Spleen (tissue), 11 donors: ENCODE results near the gene NUTF2. TPM values are rescaled to one million over a fixed set of nuclear protein-coding genes. Genes with fewer than 3 reads are reported as not detected.

Experiments
- DNase-seq: peaks from one replicate; pipeline ENCODE4 v3.0.0-alpha.2; 2020
- H3K27ac ChIP-seq, 8 donors: fragments of 200-600 bp; sonication (generic) in 7 of 8; 1 replicate in 4 of 8; 2 replicates in 4 of 8; pipeline versions ENCODE4 v1.5.0 to v1.8.0; 2016 to 2021; ENCODE audit warnings: inconsistent platforms in 4 of 8, mild to moderate bottlenecking in 4 of 8, moderate library complexity in 1 of 8
- H3K27me3 ChIP-seq, 7 donors: fragments of 200-600 bp; sonication (generic) in 6 of 7; replicated peaks in 1 of 7; 1 replicate in 4 of 7; 2 replicates in 3 of 7; pipeline versions ENCODE4 v1.5.0 to v1.8.0; 2016 to 2021; ENCODE audit warnings: inconsistent platforms in 3 of 7, mild to moderate bottlenecking in 1 of 7
- H3K36me3 ChIP-seq, 6 donors: fragments of 200-600 bp; sonication (generic) in 5 of 6; 1 replicate in 4 of 6; 2 replicates in 2 of 6; pipeline versions ENCODE4 v1.5.0 to v1.8.0; 2016 to 2021; ENCODE audit warnings: inconsistent platforms in 2 of 6
- H3K4me1 ChIP-seq, 6 donors: fragments of 200-600 bp; sonication (generic) in 5 of 6; 1 replicate in 3 of 6; 2 replicates in 3 of 6; pipeline versions ENCODE4 v1.5.0 to v1.8.0; 2016 to 2021; ENCODE audit warnings: inconsistent platforms in 3 of 6
- H3K4me3 ChIP-seq, 8 donors: fragments of 200-600 bp; sonication (generic) in 7 of 8; 1 replicate in 4 of 8; 2 replicates in 4 of 8; pipeline versions ENCODE4 v1.5.0 to v1.8.0; 2016 to 2021; ENCODE audit warnings: inconsistent platforms in 4 of 8, mild to moderate bottlenecking in 4 of 8, moderate library complexity in 2 of 8
- H3K9me3 ChIP-seq, 8 donors: fragments of 200-600 bp; sonication (generic) in 7 of 8; 1 replicate in 4 of 8; 2 replicates in 4 of 8; pipeline versions ENCODE4 v1.5.0 to v1.8.0; 2016 to 2021; ENCODE audit warnings: inconsistent platforms in 4 of 8
- POLR2A ChIP-seq, 3 donors: fragments of 450-650 bp; IDR thresholded peaks; one replicate each; pipeline ENCODE4 v1.5.1; 2017; ENCODE audit warnings: antibody characterized with exemption in 3 of 3, mild to moderate bottlenecking in 1 of 3
- POLR2AphosphoS5 ChIP-seq, 3 donors: sonication (generic); formaldehyde crosslinking; IDR thresholded peaks; one replicate each; pipeline ENCODE4 v1.5.1; 2017; ENCODE audit warnings: antibody characterized with exemption in 3 of 3
- WGBS, 5 donors: extraction: QIAGEN DNeasy Blood & Tissue Kit in 3 of 5; methylation state at CpG; one replicate each; pipeline versions ENCODE4 v1.1.5 to v1.1.7; 2013 to 2018; 5-methylcytosine and 5-hydroxymethylcytosine counted together
- intact Hi-C: fragments of 100-400 bp; cut with DNase I; formaldehyde crosslinking; loops from one replicate; pipeline ENCODE4 v1.15.0; 2023; ENCODE audit warnings: low total_unique reads
- polyA plus RNA-seq, 3 donors: library from polyadenylated mRNA; stranded (reverse); fragments of 200-250 nt; gene quantifications; one replicate each; pipeline ENCODE4 v1.2.1, GENCODE V29; 2013
- total RNA-seq, 7 donors: library from RNA; depleted of rRNA in 3 of 7; stranded (reverse); fragments of >200 nt in 3 of 7; fragmentation: NEBNext Ultra II Directional in 4 of 7; extraction: Animal tissue kit (Norgen Biotek cat#: 25700) in 4 of 7; gene quantifications; one replicate each; pipeline versions ENCODE4 v1.1.0 to v1.2.1, GENCODE V29; 2016 to 2021
- TF ChIP-seq, protein P1 (sequence below), 11 experiments: fragments of 200-600 bp in 7 of 11; fragments of 450-650 bp in 4 of 11; sonication (generic) in 4 of 11; IDR thresholded peaks in 8 of 11; conservative IDR thresholded peaks in 3 of 11; 1 replicate in 7 of 11; 2 replicates in 4 of 11; pipeline versions ENCODE4 v1.4.0 to v1.8.0; 2016 to 2021; ENCODE audit warnings: antibody characterized with exemption in 11 of 11, inconsistent platforms in 4 of 11, mild to moderate bottlenecking in 1 of 11
- donor health status: healthy with polysubstance abuse.
- donor health status: DM: no; HTN: no; CAD: no; lungs with moderate emphysema.
- donor health status: DM: no; HTN: no; CAD: no.
- donor health status: Bipolar disorder and iron deficiency.
- donor health status: healthy.
- donor health status: DM: no; HTN: no; CAD: no.
- donor health status: DM: yes; HTN: yes; CAD: no.

The NUTF2 gene
- total and polyA plus RNA-seq, 10 donors: 38.8 to 116 (median 52.6) TPM

- H3K4me3 ChIP-seq: peak overlapping the region; percentile 73 to 98 (median 86)
- intact Hi-C loops: loop anchor here (10.0 kb wide), 2 partner anchors 51 to 281 kb away; partner anchors contain the start of gene RIPOR1
- DNase-seq: peak; percentile 88
- H3K27ac ChIP-seq: peak overlapping the region; percentile 66 to 92 (median 82)
- TF ChIP-seq, protein P1, sequence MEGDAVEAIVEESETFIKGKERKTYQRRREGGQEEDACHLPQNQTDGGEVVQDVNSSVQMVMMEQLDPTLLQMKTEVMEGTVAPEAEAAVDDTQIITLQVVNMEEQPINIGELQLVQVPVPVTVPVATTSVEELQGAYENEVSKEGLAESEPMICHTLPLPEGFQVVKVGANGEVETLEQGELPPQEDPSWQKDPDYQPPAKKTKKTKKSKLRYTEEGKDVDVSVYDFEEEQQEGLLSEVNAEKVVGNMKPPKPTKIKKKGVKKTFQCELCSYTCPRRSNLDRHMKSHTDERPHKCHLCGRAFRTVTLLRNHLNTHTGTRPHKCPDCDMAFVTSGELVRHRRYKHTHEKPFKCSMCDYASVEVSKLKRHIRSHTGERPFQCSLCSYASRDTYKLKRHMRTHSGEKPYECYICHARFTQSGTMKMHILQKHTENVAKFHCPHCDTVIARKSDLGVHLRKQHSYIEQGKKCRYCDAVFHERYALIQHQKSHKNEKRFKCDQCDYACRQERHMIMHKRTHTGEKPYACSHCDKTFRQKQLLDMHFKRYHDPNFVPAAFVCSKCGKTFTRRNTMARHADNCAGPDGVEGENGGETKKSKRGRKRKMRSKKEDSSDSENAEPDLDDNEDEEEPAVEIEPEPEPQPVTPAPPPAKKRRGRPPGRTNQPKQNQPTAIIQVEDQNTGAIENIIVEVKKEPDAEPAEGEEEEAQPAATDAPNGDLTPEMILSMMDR (IDR thresholded peaks at IDR 0.05 in 8 of 11, conservative IDR thresholded peaks at IDR 0.05 in 3 of 11): no peak
- TF ChIP-seq POLR2A (IDR thresholded peaks at IDR 0.05) (no peak), POLR2AphosphoS5 (IDR thresholded peaks at IDR 0.05) (no peak)
- H3K36me3 ChIP-seq: peaks cover 0 to 38% (median 3%) of the 10 kb centered on the region in 6 donors
- H3K27me3 ChIP-seq: no peaks in the 10 kb centered on the region
- 1 to 2% (median 1%) methylated on average over 14 to 26 of the region's 26 CpGs for WGBS, 5 donors
- H3K9me3 ChIP-seq: no peaks in the 10 kb centered on the region
- peaks cover 43 to 64% (median 60%) of the 10 kb centered on the region in 6 donors for H3K4me1 ChIP-seq
Measured at GRCh38 chr16:67805718-67806427, 40.9 kb upstream of the NUTF2 start.

- peak; percentile 99 for DNase-seq
- no peaks in the 10 kb centered on the region for H3K9me3 ChIP-seq
- H3K27me3 ChIP-seq: no peaks in the 10 kb centered on the region
- intact Hi-C loops: loop anchor here (10.0 kb wide), 2 partner anchors 52 to 282 kb away; partner anchors contain the start of gene RIPOR1
- peak within 1 kb of the TSS; percentile 73 to 98 (median 86) for H3K4me3 ChIP-seq
- WGBS, 5 donors: 0 to 1% (median 0%) methylated on average over 27 to 54 of the region's 54 CpGs
- TF ChIP-seq, protein P1 (IDR thresholded peaks at IDR 0.05 in 8 of 11, conservative IDR thresholded peaks at IDR 0.05 in 3 of 11): peak in 2 of 11 experiments; percentile 4 to 23
- TF ChIP-seq POLR2AphosphoS5 (IDR thresholded peaks at IDR 0.05) (peak; percentile 92 to 93 (median 93)), POLR2A (IDR thresholded peaks at IDR 0.05) (peak in 1 of 3 donors; percentile 77)
- H3K4me1 ChIP-seq: peaks cover 37 to 57% (median 53%) of the 10 kb centered on the region in 6 donors
- peaks cover 0 to 31% (median 0%) of the 10 kb centered on the region in 6 donors for H3K36me3 ChIP-seq
- H3K27ac ChIP-seq: peak within 1 kb of the TSS; percentile 77 to 92 (median 82)
Measured at GRCh38 chr16:67806428-67807147, 40.1 kb upstream of the NUTF2 start, which contains the start of the genes RANBP10 and TSNAXIP1. Gene RANBP10 (minus strand): TSS chr16:67806560. CDS start chr16:67806536, 24 bp downstream. Gene TSNAXIP1 (plus strand): TSS chr16:67806889. CDS start chr16:67807150, 261 bp downstream.

DNA sequence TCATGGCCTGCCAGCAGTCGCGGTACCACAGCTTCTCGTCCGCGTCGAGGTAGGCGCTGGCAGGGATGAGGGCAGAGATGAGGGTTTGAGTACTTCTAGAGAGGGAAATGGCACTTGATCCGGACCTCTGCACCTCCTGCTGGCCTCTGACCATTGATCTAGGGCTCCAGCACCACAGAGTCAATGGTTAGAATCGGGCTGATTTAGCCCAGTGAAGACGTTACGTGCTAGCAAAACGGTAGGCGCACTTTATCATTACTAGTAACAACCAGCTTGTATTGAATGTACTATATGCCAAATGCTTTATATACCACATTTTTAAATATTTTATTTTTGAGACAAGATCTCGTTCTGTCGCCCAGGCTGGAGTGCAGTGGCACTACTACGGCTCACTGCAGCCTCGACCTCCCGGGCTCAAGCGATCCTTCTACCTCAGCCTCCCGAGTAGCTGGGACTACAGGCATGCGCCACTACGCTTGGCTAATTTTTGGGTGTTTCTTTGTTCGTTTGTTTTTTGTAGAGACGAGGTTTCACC lies 39.5 kb upstream of the NUTF2 start:
- 34 to 38% (median 36%) methylated on average over 24 of the region's 24 CpGs for WGBS, 5 donors
- Histone ChIP-seq H3K4me3 (peak overlapping the region; percentile 73 to 98 (median 86)), H3K9me3 (no peaks in the 10 kb centered on the region), H3K27me3 (no peaks in the 10 kb centered on the region), H3K27ac (peak overlapping the region; percentile 57 to 92 (median 81)), H3K4me1 (peaks cover 34 to 51% (median 47%) of the 10 kb centered on the region in 6 donors), H3K36me3 (peaks cover 0 to 25% (median 0%) of the 10 kb centered on the region in 6 donors)
- no peak for DNase-seq
- intact Hi-C loops: loop anchor here (10.0 kb wide), 2 partner anchors 52 to 282 kb away; partner anchors contain the start of gene RIPOR1
- TF ChIP-seq POLR2AphosphoS5 (IDR thresholded peaks at IDR 0.05) (no peak), POLR2A (IDR thresholded peaks at IDR 0.05) (no peak)
- TF ChIP-seq, protein P1 (IDR thresholded peaks at IDR 0.05 in 8 of 11, conservative IDR thresholded peaks at IDR 0.05 in 3 of 11): no peak
